ENCODE results near the gene DOHH. TPM values are rescaled to one million over a fixed set of nuclear protein-coding genes. Genes with fewer than 3 reads are reported as not detected.

DOHH gene
- total RNA-seq, 4 donors from 2014 or later, result 15.3 to 59.5 (median 42.8) TPM

GRCh38 chr19:3522421-3523360, 22.2 kb upstream of the DOHH start:
- TF ChIP-seq POLR2A (IDR thresholded peaks at IDR 0.05) (no peak), CTCF (IDR thresholded peaks at IDR 0.05 in 4 of 5, conservative IDR thresholded peaks at IDR 0.05 in 1 of 5) (no peak)
- Histone ChIP-seq H3K4me3 (no peak overlapping the region), H3K27me3 (no peaks in the 10 kb centered on the region), H3K27ac (no peak overlapping the region), H3K36me3 (peaks cover 0 to 47% of the 10 kb centered on the region in 2 donors), H3K9me3 (no peaks in the 10 kb centered on the region), H3K4me1 (no peaks in the 10 kb centered on the region)
- ATAC-seq, result no peak
- in situ Hi-C loops (cut with MboI; ENCODE audit: low sequenced_read_pairs in 4 of 4), result no loop called here
- DNase-seq, result no peak
- intact Hi-C loops (cut with DNase I; ENCODE audit: low total_unique reads), result no loop called here

- in situ Hi-C loops (cut with MboI; ENCODE audit: low sequenced_read_pairs in 4 of 4), result no loop called here
- ATAC-seq (no peak), DNase-seq (no peak)
- no peaks in the 10 kb centered on the region for H3K27me3 ChIP-seq
- H3K36me3 ChIP-seq, result peaks cover 0 to 31% of the 10 kb centered on the region in 2 donors
- H3K27ac ChIP-seq, result no peak overlapping the region
- H3K4me3 ChIP-seq, result no peak overlapping the region
- H3K4me1 ChIP-seq, result peaks cover 7 to 9% of the 10 kb centered on the region in 2 donors
- H3K9me3 ChIP-seq, result no peaks in the 10 kb centered on the region
- TF ChIP-seq CTCF (IDR thresholded peaks at IDR 0.05 in 4 of 5, conservative IDR thresholded peaks at IDR 0.05 in 1 of 5), result no peak
- no peak for TF ChIP-seq POLR2A (IDR thresholded peaks at IDR 0.05)
- intact Hi-C loops (cut with DNase I; ENCODE audit: low total_unique reads), result no loop called here
Observed at GRCh38 chr19:3521104-3521445, 20.6 kb upstream of the DOHH start.

- DNase-seq (no peak), ATAC-seq (no peak)
- Histone ChIP-seq H3K9me3 (no peaks in the 10 kb centered on the region), H3K27me3 (no peaks in the 10 kb centered on the region), H3K36me3 (peaks cover 0 to 26% of the 10 kb centered on the region in 2 donors), H3K27ac (no peak overlapping the region), H3K4me1 (peaks cover 10% of the 10 kb centered on the region in 2 donors), H3K4me3 (no peak overlapping the region)
- intact Hi-C loops (cut with DNase I; ENCODE audit: low total_unique reads), result no loop called here
- in situ Hi-C loops (cut with MboI; ENCODE audit: low sequenced_read_pairs in 4 of 4), result no loop called here
- TF ChIP-seq CTCF (IDR thresholded peaks at IDR 0.05 in 4 of 5, conservative IDR thresholded peaks at IDR 0.05 in 1 of 5), result no peak
- TF ChIP-seq POLR2A (IDR thresholded peaks at IDR 0.05), result no peak
Observed at GRCh38 chr19:3520166-3521103, 20.0 kb upstream of the DOHH start.

- ATAC-seq, result no peak
- intact Hi-C loops (cut with DNase I; ENCODE audit: low total_unique reads) (no loop called here), in situ Hi-C loops (cut with MboI; ENCODE audit: low sequenced_read_pairs in 4 of 4) (no loop called here)
- H3K9me3 ChIP-seq, result no peaks in the 10 kb centered on the region
- no peak for DNase-seq
- no peak overlapping the region for H3K27ac ChIP-seq
- peaks cover 0 to 17% of the 10 kb centered on the region in 2 donors for H3K36me3 ChIP-seq
- H3K27me3 ChIP-seq, result no peaks in the 10 kb centered on the region
- no peak overlapping the region for H3K4me3 ChIP-seq
- H3K4me1 ChIP-seq, result peaks cover 10% of the 10 kb centered on the region in 2 donors
- TF ChIP-seq CTCF (IDR thresholded peaks at IDR 0.05 in 4 of 5, conservative IDR thresholded peaks at IDR 0.05 in 1 of 5) (no peak), POLR2A (IDR thresholded peaks at IDR 0.05) (no peak)
Observed at GRCh38 chr19:3519126-3519525, 18.7 kb upstream of the DOHH start.

Measured in gastrocnemius medialis (tissue), 4 donors.